Sigmoid colon (tissue), 7 donors: Measurements from ENCODE around the gene NDUFB4. TPM values are rescaled to one million over a fixed set of nuclear protein-coding genes. Genes with fewer than 3 reads are reported as not detected.

Source experiments
- DNase-seq: peaks from one replicate; pipeline ENCODE4 v3.0.0-alpha.2; 2019
- H3K27ac ChIP-seq, 4 donors: fragments of 200-600 bp; sonication (generic); one replicate each; pipeline ENCODE4 v1.5.1; 2016 to 2019; ENCODE audit warnings: mild to moderate bottlenecking in 1 of 4
- H3K27me3 ChIP-seq, 3 donors: fragments of 200-600 bp; sonication (generic); one replicate each; pipeline ENCODE4 v1.5.1; 2019; ENCODE audit warnings: mild to moderate bottlenecking in 1 of 3
- H3K36me3 ChIP-seq, 4 donors: fragments of 200-600 bp; sonication (generic); one replicate each; pipeline ENCODE4 v1.5.1; 2016 to 2019
- H3K4me1 ChIP-seq, 4 donors: fragments of 200-600 bp; sonication (generic); one replicate each; pipeline ENCODE4 v1.5.1; 2017 to 2019
- H3K4me3 ChIP-seq, 4 donors: fragments of 200-600 bp; sonication (generic); one replicate each; pipeline ENCODE4 v1.5.1; 2017 to 2019; ENCODE audit warnings: mild to moderate bottlenecking in 2 of 4, moderate library complexity in 1 of 4
- H3K9me3 ChIP-seq, 4 donors: fragments of 200-600 bp in 3 of 4; sonication (generic) in 3 of 4; one replicate each; pipeline versions ENCODE4 v1.5.1 to v1.6.1; 2013 to 2019
- EP300 ChIP-seq, 4 donors: sonication (generic); formaldehyde crosslinking; IDR thresholded peaks; one replicate each; pipeline ENCODE4 v1.6.1; 2017; ENCODE audit warnings: antibody characterized with exemption in 4 of 4
- POLR2A ChIP-seq, 2 donors: fragments of 450-650 bp; IDR thresholded peaks; one replicate each; pipeline ENCODE4 v1.6.1; 2016; ENCODE audit warnings: antibody characterized with exemption in 2 of 2, mild to moderate bottlenecking in 2 of 2, moderate library complexity in 2 of 2
- POLR2AphosphoS5 ChIP-seq, 4 donors: sonication (generic); formaldehyde crosslinking; IDR thresholded peaks; one replicate each; pipeline ENCODE4 v1.6.1; 2017; ENCODE audit warnings: antibody characterized with exemption in 4 of 4
- WGBS, 2 donors: extraction: QIAGEN DNeasy Blood & Tissue Kit; methylation state at CpG; one replicate each; pipeline ENCODE4 v1.1.7; 2013; 5-methylcytosine and 5-hydroxymethylcytosine counted together
- intact Hi-C: fragments of 100-400 bp; cut with DNase I; formaldehyde crosslinking; loops from one replicate; pipeline ENCODE4 v1.15.1; 2023
- polyA plus RNA-seq, 3 donors: library from polyadenylated mRNA; stranded (reverse); fragments of 200-250 nt; gene quantifications; one replicate each; pipeline ENCODE4 v1.2.3, GENCODE V29; 2013
- total RNA-seq, 4 donors: library from RNA; depleted of rRNA; stranded (reverse); fragments of >200 nt; gene quantifications; one replicate each; pipeline ENCODE4 v1.1.0, GENCODE V29; 2016
- TF ChIP-seq, protein P1 (sequence below), 4 experiments: fragments of 450-650 bp in 3 of 4; fragments of 200-600 bp in 1 of 4; IDR thresholded peaks; one replicate each; pipeline ENCODE4 v1.5.1; 2016 to 2019; ENCODE audit warnings: antibody characterized with exemption in 4 of 4, mild to moderate bottlenecking in 3 of 4, moderate library complexity in 2 of 4
- donor health status: healthy with polysubstance abuse.
- donor health status: Bipolar disorder and iron deficiency.
- donor health status: healthy.

The NDUFB4 gene
- 100 to 1,000 TPM in 2 of 4 donors, 10 to 100 TPM in 2; 72.3 to 148 (median 113) TPM for total RNA-seq
- 100 to 1,000 TPM; 258 to 335 (median 329) TPM for polyA plus RNA-seq

DNA sequence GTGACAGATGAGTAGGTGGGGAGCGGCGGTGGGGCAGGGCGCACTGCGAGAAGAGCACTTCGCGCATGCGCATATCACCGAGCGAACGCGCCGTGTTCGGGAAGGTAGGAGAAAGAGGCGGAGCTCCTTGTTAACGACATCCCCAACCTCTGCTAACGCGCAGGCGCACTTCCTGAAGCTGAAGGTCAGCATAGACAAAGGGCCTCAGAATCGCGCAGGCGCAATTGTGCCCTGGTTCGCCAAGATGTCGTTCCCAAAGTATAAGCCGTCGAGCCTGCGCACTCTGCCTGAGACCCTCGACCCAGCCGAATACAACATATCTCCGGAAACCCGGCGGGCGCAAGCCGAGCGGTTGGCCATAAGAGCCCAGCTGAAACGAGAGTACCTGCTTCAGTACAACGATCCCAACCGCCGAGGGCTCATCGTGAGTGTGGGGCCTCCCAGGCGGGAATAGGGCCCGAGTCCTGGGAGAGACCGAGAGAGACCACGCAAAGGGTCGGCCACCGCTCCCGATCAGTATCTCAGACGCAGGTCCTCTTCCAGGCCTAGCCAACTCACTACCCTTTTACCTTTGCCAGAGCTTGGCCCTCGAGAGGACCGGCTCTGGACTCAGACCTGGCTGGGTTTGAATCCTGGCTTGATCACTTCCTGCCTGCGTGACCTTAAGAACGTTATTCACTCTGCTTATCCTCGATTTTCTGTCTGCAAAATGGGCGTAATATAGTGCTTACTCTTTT is at the start of gene NDUFB4:
NDUFB4 (plus strand) TSS at position 221 of the 737 bp plus-strand sequence; CDS start at position 245, 24 bp downstream.
- peak; percentile 99 for DNase-seq
- Histone ChIP-seq H3K27me3 (no peaks in the 10 kb centered on the region), H3K9me3 (no peaks in the 10 kb centered on the region), H3K4me1 (peaks cover 0 to 46% (median 38%) of the 10 kb centered on the region in 4 donors), H3K4me3 (peak within 1 kb of the TSS; percentile 62 to 88 (median 76)), H3K36me3 (peaks cover 0 to 26% (median 5%) of the 10 kb centered on the region in 4 donors), H3K27ac (peak within 1 kb of the TSS; percentile 89 to 94 (median 90))
- TF ChIP-seq, protein P1, sequence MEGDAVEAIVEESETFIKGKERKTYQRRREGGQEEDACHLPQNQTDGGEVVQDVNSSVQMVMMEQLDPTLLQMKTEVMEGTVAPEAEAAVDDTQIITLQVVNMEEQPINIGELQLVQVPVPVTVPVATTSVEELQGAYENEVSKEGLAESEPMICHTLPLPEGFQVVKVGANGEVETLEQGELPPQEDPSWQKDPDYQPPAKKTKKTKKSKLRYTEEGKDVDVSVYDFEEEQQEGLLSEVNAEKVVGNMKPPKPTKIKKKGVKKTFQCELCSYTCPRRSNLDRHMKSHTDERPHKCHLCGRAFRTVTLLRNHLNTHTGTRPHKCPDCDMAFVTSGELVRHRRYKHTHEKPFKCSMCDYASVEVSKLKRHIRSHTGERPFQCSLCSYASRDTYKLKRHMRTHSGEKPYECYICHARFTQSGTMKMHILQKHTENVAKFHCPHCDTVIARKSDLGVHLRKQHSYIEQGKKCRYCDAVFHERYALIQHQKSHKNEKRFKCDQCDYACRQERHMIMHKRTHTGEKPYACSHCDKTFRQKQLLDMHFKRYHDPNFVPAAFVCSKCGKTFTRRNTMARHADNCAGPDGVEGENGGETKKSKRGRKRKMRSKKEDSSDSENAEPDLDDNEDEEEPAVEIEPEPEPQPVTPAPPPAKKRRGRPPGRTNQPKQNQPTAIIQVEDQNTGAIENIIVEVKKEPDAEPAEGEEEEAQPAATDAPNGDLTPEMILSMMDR (IDR thresholded peaks at IDR 0.05): no peak
- TF ChIP-seq EP300 (IDR thresholded peaks at IDR 0.05): peak in 1 of 4 donors; percentile 50
- peak; percentile 78 to 86 for TF ChIP-seq POLR2A (IDR thresholded peaks at IDR 0.05)
- peak; percentile 89 to 93 (median 92) for TF ChIP-seq POLR2AphosphoS5 (IDR thresholded peaks at IDR 0.05)
- WGBS, 2 donors: 0 to 1% methylated on average over 53 of the region's 53 CpGs
- intact Hi-C loops: loop anchor here (5.0 to 10.0 kb wide), 4 partner anchors 34 to 501 kb away; partner anchors contain the start of genes GSK3B, GTF2E1, RABL3 and STXBP5L

DNA sequence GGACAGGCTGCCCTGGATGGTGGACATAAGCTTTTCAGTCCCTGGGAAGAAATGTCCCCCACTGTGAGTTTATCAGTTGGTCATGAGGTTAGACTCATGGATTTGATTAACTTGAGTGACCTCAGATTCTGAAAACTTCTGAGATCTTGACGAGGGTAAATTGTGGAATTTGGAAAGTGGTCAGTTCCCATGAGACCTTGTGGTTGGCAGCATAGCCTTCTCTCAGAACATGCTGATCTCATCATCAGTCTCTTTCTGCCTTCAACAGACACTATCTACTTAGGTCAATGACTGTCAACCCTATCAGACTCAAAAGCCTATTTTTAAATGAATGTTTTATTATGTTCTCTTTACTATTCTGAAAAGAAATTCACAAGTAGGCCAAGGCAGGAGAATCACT is 45.6 kb upstream of the NDUFB4 start:
- TF ChIP-seq POLR2A (IDR thresholded peaks at IDR 0.05): no peak
- TF ChIP-seq EP300 (IDR thresholded peaks at IDR 0.05): no peak
- no peak for TF ChIP-seq POLR2AphosphoS5 (IDR thresholded peaks at IDR 0.05)
- TF ChIP-seq, protein P1 (IDR thresholded peaks at IDR 0.05): no peak
- H3K4me1 ChIP-seq: peaks cover 0 to 14% (median 11%) of the 10 kb centered on the region in 4 donors
- DNase-seq: no peak
- intact Hi-C loops: loop anchor here (10.0 kb wide), 2 partner anchors 96 to 846 kb away; partner anchors contain the start of genes CFAP91 and FSTL1
- WGBS, 2 donors: 63 to 81% methylated on average over 1 of the region's 1 CpG
- H3K36me3 ChIP-seq: no peaks in the 10 kb centered on the region
- H3K27ac ChIP-seq: no peak overlapping the region
- no peaks in the 10 kb centered on the region for H3K9me3 ChIP-seq
- no peaks in the 10 kb centered on the region for H3K27me3 ChIP-seq
- no peak overlapping the region for H3K4me3 ChIP-seq

DNA sequence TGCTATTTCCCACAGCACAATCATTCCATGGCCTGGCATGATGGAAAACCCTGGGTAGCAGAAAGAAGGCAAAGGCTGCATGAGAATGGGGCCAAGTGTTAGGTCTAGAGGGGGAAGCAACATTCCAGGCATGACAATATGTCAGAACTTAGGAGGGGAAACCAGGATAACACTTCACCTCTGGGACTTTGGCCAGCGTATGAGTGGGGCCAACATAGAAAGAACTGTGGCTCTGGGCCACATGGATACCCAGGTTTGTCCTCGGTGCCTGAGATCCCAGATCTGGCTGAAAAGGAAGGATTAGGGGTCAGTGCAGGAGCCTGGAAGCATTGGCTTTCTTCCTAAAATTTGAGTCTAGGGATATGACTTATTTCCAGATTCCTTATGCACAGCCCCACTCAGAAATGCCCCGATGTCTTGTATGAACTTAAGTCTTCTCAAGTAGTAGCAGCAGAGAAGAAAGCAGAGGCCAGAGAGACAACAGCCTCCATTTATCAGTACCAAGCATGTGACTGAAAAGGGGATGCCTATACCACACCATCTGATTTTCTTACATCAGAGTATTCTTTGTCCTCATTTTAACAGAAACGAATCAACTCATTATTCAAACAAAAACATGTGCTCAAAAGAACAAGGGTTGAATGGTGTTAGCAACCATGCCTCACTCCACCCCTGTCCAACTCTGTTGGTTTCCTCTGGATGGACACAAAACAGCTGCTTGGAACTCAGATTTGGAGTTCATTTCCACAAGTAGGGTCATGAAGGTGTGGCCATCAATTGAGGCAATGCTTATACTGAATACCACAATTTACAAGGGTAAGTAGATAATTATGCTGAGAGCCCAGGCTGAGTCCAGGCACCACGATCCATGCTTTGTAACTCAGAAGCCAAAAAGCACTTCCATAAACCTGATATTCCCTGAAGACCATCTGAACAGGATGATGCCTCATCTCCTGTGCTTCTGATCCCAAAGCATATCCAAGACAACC is 43.7 kb upstream of the NDUFB4 start:
- H3K4me3 ChIP-seq: no peak overlapping the region
- H3K27me3 ChIP-seq: no peaks in the 10 kb centered on the region
- no peaks in the 10 kb centered on the region for H3K36me3 ChIP-seq
- no peak overlapping the region for H3K27ac ChIP-seq
- H3K9me3 ChIP-seq: no peaks in the 10 kb centered on the region
- DNase-seq: no peak
- 84 to 87% methylated on average over 5 of the region's 5 CpGs for WGBS, 2 donors
- intact Hi-C loops: loop anchor here (10.0 kb wide), 2 partner anchors 98 to 848 kb away; partner anchors contain the start of genes CFAP91 and FSTL1
- peaks cover 0 to 28% (median 19%) of the 10 kb centered on the region in 4 donors for H3K4me1 ChIP-seq
- no peak for TF ChIP-seq EP300 (IDR thresholded peaks at IDR 0.05)
- TF ChIP-seq POLR2A (IDR thresholded peaks at IDR 0.05): no peak
- TF ChIP-seq, protein P1 (IDR thresholded peaks at IDR 0.05): no peak
- TF ChIP-seq POLR2AphosphoS5 (IDR thresholded peaks at IDR 0.05): no peak

DNA sequence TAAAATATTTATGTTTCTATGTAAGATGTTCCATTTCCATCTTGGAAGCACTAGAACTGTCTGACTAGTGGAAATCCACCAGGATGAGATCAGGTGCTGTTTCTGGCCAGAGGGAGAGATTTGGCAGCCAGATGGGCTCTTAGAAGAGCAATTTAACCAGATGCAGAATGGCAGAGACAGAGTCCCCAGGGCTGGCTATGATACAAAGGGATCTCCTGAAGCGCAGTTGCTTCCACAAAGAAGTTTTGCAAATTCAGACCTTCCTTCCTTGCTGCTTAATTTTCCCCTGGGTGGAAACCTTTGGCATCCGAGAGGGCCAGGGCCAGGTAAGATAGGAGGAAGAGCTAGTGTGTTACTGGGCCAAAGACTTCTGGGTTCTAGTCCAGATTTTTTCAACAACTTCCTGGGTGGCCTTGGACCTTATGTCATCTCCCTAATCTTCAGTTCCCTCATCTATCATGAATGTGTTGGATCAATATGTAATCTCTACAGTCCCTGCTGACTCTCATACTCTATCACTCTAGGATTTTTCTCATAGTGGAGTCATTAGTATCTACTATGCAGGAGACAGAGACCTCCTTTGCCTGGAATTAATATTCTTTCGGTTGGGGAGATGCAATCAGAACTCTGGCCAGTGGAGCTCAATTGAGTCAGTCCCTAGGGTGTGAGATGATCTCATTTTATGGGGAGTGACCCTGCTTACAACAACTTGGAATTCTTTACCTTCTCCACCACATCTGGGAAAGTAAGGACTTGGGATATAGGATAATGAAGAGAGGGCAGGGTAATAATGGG is 41.1 kb upstream of the NDUFB4 start:
- peak overlapping the region; percentile 49 to 90 (median 60) for H3K27ac ChIP-seq
- DNase-seq: peak; percentile 79
- no peaks in the 10 kb centered on the region for H3K27me3 ChIP-seq
- H3K9me3 ChIP-seq: no peaks in the 10 kb centered on the region
- H3K4me1 ChIP-seq: peaks cover 0 to 46% (median 35%) of the 10 kb centered on the region in 4 donors
- no peaks in the 10 kb centered on the region for H3K36me3 ChIP-seq
- intact Hi-C loops: loop anchor here (5.0 to 10.0 kb wide), 4 partner anchors 48 to 850 kb away; partner anchors contain the start of genes CFAP91 and FSTL1
- 90 to 95% methylated on average over 3 of the region's 3 CpGs for WGBS, 2 donors
- TF ChIP-seq EP300 (IDR thresholded peaks at IDR 0.05): peak in 1 of 4 donors; percentile 65
- TF ChIP-seq POLR2AphosphoS5 (IDR thresholded peaks at IDR 0.05): peak; percentile 32 to 76 (median 46)
- TF ChIP-seq POLR2A (IDR thresholded peaks at IDR 0.05): no peak
- no peak overlapping the region for H3K4me3 ChIP-seq
